IPS DF 6.9 (cell line): ENCODE results near the gene TEX54.
"Not testable (repeated sequence)": the region's sequence is repeated elsewhere in the genome, so short reads cannot be mapped to it uniquely, and the experiment has no call there.

ENCODE experiments used
- DNase-seq: peaks from one replicate; pipeline ENCODE4 v3.0.0-alpha.2; 2013; ENCODE audit warnings: low read depth, low spot score
- H3K27ac ChIP-seq: one replicate; pipeline ENCODE4 v1.5.1; 2013; ENCODE audit warnings: low read length, control low read depth
- H3K27me3 ChIP-seq: 2 replicates; pipeline ENCODE4 v1.6.1; 2013; ENCODE audit warnings: mild to moderate bottlenecking, low read length; ENCODE audit not compliant: control insufficient read depth, insufficient read depth
- H3K36me3 ChIP-seq: 2 replicates; pipeline ENCODE4 v1.6.1; 2013; ENCODE audit warnings: low read length; ENCODE audit not compliant: control insufficient read depth, insufficient read depth
- H3K4me1 ChIP-seq: 2 replicates; pipeline ENCODE4 v1.6.1; 2013; ENCODE audit warnings: low read length; ENCODE audit not compliant: control insufficient read depth, insufficient read depth
- H3K4me3 ChIP-seq: 2 replicates; pipeline ENCODE4 v1.5.1; 2013; ENCODE audit warnings: mild to moderate bottlenecking, low read length
- H3K9me3 ChIP-seq: 2 replicates; pipeline ENCODE4 v1.6.1; 2013; ENCODE audit warnings: low read length, inconsistent platforms; ENCODE audit not compliant: control insufficient read depth, insufficient read depth
- WGBS: extraction: QIAGEN DNeasy Blood & Tissue Kit; methylation state at CpG from one replicate; pipeline ENCODE4 v1.1.7; 2013; ENCODE audit warnings: mixed read lengths, missing lambda C conversion rate; ENCODE audit not compliant: insufficient read length, insufficient coverage; 5-methylcytosine and 5-hydroxymethylcytosine counted together

TEX54 gene

DNA sequence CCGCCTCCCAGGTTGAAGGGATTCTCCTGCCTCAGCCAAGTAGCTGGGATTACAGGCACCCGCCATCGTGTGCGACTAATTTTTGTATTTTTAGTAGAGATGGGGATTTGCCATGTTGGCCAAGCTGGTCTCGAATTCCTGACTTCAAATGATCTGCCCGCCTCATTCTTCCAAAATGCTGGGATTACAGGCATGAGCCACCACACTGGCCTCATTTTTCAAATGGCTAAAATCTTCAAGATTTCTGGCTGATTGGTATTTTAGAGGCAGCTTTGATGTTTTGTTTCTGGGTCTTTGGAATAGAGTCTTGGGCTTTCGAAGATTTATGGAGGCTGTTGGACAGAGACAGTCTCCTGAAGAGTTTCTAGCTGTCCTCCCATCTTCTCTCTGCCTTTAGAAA lies 42.2 kb upstream of the TEX54 start:
- H3K27ac ChIP-seq: no peak overlapping the region

DNA sequence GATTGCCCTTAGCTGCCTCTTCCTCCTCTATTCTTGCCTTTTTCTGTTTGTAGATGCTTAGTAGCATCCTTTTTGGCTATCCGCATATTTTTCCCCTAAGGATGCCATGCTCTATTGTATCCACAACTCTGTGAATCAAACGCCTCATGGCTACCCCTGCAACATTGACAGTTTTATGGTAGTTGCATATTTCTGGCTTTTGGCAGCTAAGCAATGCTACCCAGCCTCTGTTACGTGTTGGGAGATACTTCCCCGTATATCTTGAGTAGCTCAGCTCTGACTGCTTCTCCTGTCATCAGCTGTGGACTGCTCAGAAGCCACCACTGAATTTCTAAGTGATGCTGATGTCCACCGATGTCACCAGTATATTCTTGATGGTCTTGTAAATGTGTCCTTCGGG lies 33.0 kb upstream of the TEX54 start:
- no peak overlapping the region for H3K4me3 ChIP-seq
- DNase-seq: no peak
- 0 out of 2 replicates have a peak, but pooled peaks cover 4% of the 10 kb centered on the region for H3K36me3 ChIP-seq
- H3K9me3 ChIP-seq: no peaks in the 10 kb centered on the region
- H3K27ac ChIP-seq: no peak overlapping the region
- H3K4me1 ChIP-seq: no peaks in the 10 kb centered on the region
- no CpG with 5 or more reads among the region's 6 CpGs for WGBS
- H3K27me3 ChIP-seq: no peaks in the 10 kb centered on the region

More for the DNA sequence above, 42.2 kb upstream of the TEX54 start:
- Histone ChIP-seq H3K9me3 (no peaks in the 10 kb centered on the region), H3K4me1 (peaks cover 3% of the 10 kb centered on the region; the same call in 1 of the 2 replicates), H3K27me3 (no peaks in the 10 kb centered on the region), H3K36me3 (peaks cover 18% of the 10 kb centered on the region; the same call in 1 of the 2 replicates), H3K4me3 (no peak overlapping the region)
- no peak for DNase-seq
- no CpG with 5 or more reads among the region's 7 CpGs for WGBS

DNA sequence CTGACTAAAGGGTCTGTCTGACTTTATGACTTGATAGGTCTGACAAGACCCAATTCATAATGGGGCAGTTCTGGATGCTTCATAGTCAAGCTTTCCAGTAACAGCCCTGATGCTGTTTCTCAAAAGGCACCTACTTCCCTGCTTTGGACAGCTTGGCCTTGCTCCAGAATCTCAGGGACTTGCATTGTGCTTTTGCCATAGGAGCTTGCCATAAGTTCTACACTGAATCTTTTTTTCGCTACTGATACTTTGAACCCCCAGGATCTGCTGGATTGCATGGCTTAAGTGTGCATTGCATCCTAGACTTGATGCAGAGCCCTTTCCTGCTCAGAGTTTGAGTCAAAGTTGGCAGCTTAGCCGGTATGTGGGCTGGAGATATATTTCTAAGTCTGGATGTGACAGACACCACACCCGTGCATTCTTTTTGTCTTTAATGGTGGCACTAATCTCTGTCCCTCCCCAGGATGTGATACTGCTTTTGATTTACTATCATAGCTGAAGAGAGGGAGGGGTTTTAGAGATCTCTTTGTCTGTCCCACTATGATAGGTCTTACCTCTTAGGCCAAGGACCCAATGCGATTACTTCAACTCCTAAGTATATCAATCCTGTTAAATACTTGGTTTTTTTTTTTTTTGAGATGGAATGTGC lies 31.2 kb upstream of the TEX54 start:
- DNase-seq: no peak
- Histone ChIP-seq H3K4me3 (no peak overlapping the region), H3K4me1 (no peaks in the 10 kb centered on the region; the same call in 1 of the 2 replicates), H3K27ac (no peak overlapping the region), H3K36me3 (0 out of 2 replicates have a peak, but pooled peaks cover 4% of the 10 kb centered on the region), H3K9me3 (no peaks in the 10 kb centered on the region), H3K27me3 (no peaks in the 10 kb centered on the region)
- no CpG with 5 or more reads among the region's 4 CpGs for WGBS

DNA sequence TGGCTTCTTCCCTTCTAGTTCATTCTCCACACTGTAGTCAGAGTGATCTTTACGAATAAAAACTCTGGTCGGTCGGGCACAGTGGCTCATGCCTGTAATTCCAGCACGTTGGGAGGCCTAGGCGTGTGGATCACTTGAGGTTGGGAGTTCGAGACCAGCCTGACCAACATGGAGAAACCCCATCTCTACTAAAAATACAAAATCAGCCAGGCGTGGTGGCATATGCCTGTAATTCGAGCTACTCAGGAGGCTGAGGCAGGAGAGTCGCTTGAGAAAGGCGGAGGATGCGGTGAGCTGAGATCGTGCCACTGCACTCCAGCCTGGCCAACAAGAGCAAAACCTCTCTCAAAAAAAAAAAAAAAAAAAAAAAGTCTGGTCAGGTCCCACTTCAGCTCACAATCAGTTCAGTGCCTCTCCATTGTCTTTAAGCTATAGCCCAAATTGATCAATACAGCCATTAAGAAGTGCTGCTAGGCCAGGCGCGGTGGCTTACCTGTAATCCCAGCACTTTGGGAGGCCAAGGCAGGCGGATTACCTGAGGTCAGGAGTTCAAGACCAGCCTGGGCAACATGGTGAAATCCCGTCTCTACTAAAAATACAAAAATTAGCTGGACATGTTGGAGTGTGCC lies 29.0 kb upstream of the TEX54 start:
- not testable (repeated sequence) for H3K27me3 ChIP-seq, DNase-seq, H3K4me1 ChIP-seq, H3K4me3 ChIP-seq, H3K36me3 ChIP-seq, H3K9me3 ChIP-seq, H3K27ac ChIP-seq
- no CpG with 5 or more reads among the region's 16 CpGs for WGBS

DNA sequence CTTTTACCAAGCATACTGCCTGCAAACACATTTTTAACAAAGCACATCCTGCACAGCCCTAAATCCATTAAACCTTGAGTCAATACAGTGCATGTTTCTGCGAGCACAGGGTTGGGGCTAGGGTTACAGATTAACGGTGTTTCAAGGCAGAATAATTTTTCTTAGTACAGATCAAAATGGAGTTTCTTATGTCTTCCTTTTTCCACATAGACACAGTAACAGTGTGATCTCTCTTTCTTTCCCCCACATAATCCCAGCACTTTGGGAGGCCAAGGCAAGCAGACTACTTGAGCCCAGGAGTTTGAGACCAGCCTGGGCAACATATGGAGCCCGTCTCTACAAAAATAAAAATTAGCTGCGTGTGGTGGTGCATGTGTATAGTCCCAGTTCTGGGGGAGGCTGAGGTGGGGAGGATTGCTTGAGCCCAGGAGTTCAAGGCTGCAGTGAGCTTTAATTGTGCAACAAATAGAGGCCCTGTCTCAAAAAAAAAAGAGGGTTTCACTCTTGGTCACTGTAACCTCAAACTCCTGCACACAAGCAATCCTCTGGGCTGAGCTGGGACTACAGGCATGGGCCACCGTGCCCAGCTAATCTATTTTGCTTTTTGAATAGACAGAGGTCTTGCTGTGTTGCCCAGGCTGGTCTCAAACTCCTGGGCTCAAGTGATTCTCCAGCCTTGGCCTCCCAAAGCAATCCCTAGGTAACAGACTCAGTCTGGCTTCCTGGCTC lies 28.4 kb upstream of the TEX54 start:
- Histone ChIP-seq H3K9me3 (no peaks in the 10 kb centered on the region), H3K27ac (no peak overlapping the region), H3K36me3 (0 out of 2 replicates have a peak, but pooled peaks cover 4% of the 10 kb centered on the region), H3K4me3 (no peak overlapping the region), H3K27me3 (no peaks in the 10 kb centered on the region), H3K4me1 (no peaks in the 10 kb centered on the region; the same call in 1 of the 2 replicates)
- no peak for DNase-seq
- no CpG with 5 or more reads among the region's 5 CpGs for WGBS

DNA sequence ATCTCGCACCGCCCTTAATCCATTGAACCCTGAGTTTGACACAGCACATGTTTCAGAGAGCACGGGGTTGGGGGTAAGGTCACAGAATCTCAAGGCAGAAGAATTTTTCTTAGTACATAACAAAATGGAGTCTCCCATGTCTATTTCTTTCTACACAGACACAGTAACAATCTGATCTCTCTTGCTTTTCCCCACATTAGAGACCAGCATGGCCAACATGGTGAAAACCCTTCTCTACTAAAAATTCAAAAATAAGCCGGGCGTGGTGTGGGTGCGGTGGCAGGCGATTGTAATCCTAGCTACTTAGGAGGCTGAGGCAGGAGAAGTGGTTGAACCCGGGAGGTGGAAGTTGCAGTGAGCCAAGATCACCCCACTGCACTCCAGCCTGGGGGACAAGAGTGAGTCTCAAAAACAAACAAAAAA lies 26.7 kb upstream of the TEX54 start:
- not testable (repeated sequence) for H3K9me3 ChIP-seq, DNase-seq, H3K27me3 ChIP-seq, H3K27ac ChIP-seq, H3K4me3 ChIP-seq, H3K4me1 ChIP-seq
- peaks cover 13% of the 10 kb centered on the region; the same call in 1 of the 2 replicates for H3K36me3 ChIP-seq
- no CpG with 5 or more reads among the region's 8 CpGs for WGBS

DNA sequence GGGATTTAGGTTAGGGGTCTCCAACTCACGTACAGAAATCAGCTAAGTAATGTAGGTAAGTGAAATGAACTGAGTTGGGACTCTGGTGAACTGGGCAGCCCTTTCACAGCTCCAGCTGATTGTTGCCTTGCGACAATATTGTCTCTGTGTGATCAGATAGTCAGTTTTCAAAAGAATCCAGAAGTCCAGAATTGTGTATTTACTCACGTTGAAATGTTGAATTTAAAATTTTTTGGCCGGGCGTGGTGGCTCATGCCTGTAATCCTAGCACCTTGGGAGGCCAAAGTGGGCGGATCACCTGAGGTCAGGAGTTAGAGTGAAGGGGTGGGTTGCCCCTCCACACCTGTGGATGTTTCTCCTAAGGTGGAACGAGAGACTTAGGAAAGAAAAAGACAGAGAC lies 25.6 kb upstream of the TEX54 start:
- WGBS: no CpG with 5 or more reads among the region's 7 CpGs
- H3K4me1 ChIP-seq: no peaks in the 10 kb centered on the region; the same call in 1 of the 2 replicates
- H3K27ac ChIP-seq: no peak overlapping the region
- H3K27me3 ChIP-seq: no peaks in the 10 kb centered on the region
- no peak for DNase-seq
- no peaks in the 10 kb centered on the region for H3K9me3 ChIP-seq
- peaks cover 21% of the 10 kb centered on the region; the same call in 1 of the 2 replicates for H3K36me3 ChIP-seq
- H3K4me3 ChIP-seq: peak overlapping the region; percentile 33; the same call in 1 of the 2 replicates

DNA sequence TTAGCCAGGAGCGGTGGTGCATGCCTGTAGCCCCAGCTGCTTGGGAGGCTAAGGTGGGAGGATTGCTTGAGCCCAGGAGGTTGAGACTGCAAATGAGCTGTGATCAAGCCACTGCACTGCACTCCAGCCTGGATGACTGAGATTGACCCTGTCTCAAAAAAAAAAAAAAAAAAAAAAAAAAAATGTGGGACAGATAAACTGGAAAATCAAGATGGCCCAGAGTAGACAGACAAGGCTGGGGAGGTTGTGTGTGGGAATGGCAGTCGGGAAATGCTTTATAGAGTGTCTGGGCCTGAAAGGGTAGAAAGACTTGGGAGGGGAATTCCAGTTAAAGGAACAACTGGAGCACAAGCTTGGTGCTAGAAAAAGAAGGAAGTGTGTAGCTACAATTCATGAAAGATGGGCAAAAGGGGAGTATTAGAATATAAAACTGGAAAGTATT lies 24.9 kb upstream of the TEX54 start:
- WGBS: no CpG with 5 or more reads among the region's 2 CpGs
- peak overlapping the region; percentile 45; the same call in 1 of the 2 replicates for H3K4me3 ChIP-seq
- H3K27ac ChIP-seq: no peak overlapping the region
- DNase-seq: no peak
- peaks cover 24% of the 10 kb centered on the region; the same call in 1 of the 2 replicates for H3K36me3 ChIP-seq
- H3K27me3 ChIP-seq: no peaks in the 10 kb centered on the region
- no peaks in the 10 kb centered on the region for H3K9me3 ChIP-seq
- no peaks in the 10 kb centered on the region; the same call in 1 of the 2 replicates for H3K4me1 ChIP-seq

DNA sequence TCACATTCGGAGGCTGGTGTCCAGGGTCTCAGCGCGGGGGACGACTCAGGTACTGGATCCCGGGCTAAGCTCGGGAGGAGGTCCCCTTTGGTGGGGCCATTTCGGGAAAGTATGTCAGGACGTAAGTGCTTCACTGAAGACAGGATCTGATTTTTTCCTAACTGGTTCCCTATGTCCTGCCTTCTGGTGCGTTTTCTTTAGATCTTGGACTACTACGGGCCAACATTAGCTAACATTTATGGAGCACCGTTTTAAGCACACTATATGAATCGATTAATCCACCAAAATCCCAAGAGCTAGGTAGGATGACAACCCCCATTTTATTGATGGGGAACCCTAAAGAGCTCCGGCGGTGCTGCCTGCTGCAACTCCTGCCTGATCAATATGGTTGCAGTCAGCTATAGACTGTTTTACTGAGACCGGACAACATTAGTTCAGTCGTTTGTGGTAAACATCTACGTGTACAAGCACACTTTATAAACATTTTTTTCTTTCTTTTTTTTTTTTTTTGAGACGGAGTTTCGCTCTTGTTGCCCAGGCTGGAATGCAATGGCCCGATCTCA lies 23.8 kb upstream of the TEX54 start:
- H3K27ac ChIP-seq: no peak overlapping the region
- peaks cover 32% of the 10 kb centered on the region; the same call in 1 of the 2 replicates for H3K36me3 ChIP-seq
- no CpG with 5 or more reads among the region's 20 CpGs for WGBS
- H3K4me1 ChIP-seq: no peaks in the 10 kb centered on the region; the same call in 1 of the 2 replicates
- H3K9me3 ChIP-seq: no peaks in the 10 kb centered on the region
- no peaks in the 10 kb centered on the region for H3K27me3 ChIP-seq
- DNase-seq: no peak
- H3K4me3 ChIP-seq: peak overlapping the region; percentile 45
